SH-SY5Y (cell line): ENCODE measurements around the gene CDC42SE2.

Experiments used
- GATA2 ChIP-seq: IDR thresholded peaks from 2 replicates; pipeline ENCODE4 v1.6.1; 2011; ENCODE audit warnings: mild to moderate bottlenecking, low read depth, low read length
- GATA3 ChIP-seq: IDR thresholded peaks from 2 replicates; pipeline ENCODE4 v1.6.1; 2011; ENCODE audit warnings: low read depth, mild to moderate bottlenecking, low read length, moderate library complexity

DNA sequence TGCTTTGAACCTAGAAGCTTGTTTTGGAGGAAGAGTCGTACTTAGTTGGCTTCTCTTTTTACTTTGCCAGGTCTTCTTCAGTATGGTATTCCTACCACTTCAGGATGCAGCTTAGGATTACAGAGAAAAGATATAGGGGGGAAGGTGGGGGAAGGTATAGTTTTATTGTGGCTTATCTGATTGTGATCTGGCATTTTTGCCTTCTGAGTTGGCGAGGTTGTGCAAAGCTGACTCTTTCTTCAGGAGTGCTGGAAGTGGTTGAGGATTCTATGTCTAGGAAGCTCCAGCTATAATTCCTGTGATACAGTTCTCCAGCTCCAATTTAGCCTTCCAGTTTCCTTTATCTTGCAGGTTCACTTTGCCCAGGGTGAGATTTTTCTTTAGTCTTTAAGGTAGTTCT is 7.0 kb downstream of the CDC42SE2 start:
- TF ChIP-seq GATA2 (no peak), GATA3 (no peak)
